HPDE6-E6E7 (cell line): ENCODE data around the gene PCGF3.
"Not testable (repeated sequence)": the region's sequence is repeated elsewhere in the genome, so short reads cannot be mapped to it uniquely, and the experiment has no call there.

Experiments used
- DNase-seq: peaks from one replicate; pipeline ENCODE4 v3.0.0; 2011; ENCODE audit warnings: missing footprints; ENCODE audit errors: extremely low spot score

PCGF3 gene

GRCh38 chr4:762211-763190 lies 56.9 kb downstream of the PCGF3 start:
- no peak for DNase-seq

GRCh38 chr4:763191-763810 lies 57.7 kb downstream of the PCGF3 start:
- DNase-seq, result no peak

DNA sequence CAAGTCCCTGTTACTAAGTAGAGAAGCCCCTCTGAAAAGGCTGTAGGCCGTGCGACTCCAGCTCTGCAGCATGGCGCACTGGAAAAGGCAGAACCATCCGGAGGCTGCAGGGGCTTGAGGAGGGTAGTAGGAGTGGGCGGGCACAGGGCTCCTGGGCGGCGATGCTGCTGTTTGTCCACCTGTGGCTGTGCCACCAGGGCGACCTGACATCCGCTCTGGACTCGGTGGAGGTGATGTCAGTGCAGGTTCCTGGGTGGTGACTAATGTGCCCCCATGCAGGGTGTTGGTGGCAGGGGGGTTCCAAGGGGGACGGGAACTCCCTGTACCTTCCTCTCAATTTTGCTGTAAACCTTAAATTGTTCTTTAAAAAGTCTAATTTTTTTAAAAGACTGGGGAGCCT lies 58.3 kb downstream of the PCGF3 start:
- DNase-seq, result no peak

GRCh38 chr4:764405-765169 lies 59.0 kb downstream of the PCGF3 start:
- DNase-seq, result no peak

DNA sequence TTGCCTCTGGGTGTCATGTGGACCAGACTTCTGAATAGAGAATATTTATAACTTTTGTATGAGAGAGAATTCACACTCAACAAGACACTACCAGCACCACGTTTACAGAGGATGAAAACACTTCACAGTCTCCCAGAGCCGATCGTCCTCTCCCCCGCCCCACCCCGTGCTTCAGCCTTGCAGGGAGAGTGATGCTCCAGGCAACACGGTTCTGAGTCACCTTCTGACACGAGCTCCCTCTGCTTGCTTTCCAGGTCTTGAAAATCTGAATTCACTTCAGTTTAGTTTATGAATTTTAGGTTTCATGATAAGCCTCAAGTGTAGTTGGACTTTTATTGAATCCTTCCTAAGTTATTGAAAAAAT lies 60.5 kb downstream of the PCGF3 start:
- DNase-seq, result peak; percentile 89

DNA sequence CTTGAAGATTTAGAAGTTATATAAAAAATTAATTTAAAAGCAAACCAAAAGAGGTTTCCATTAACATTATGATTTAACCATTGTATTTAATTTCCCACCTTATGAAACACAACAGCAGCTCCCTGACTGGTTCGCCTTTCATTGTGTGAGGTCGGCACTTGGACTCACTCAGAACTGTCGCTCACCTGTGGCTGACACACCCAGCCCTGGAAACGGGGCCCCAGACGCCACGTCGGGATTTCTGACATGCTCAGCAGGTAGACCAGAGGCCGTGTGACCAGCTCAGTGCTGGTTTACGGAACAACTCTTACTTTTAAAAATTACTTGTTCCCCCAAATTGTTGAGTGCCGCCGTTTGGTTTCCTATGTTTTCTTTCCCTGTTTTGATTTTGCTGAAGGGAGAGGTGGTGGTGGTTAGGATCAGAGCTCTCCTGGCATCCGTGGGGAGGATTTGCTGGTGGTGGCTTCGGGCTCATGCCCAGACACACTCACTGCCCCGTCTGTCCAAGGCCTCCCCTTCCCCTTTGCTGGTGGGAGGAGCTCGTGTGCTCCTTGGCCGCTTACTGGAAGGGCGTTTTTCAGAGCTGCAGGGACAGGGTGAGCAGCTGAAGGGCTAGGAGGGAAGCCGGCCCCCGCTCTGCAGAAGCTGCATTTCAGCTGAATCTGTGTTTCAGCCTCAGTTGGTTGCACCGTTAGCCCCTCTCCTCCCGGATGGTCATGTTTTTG lies 61.1 kb downstream of the PCGF3 start:
- DNase-seq, result no peak

DNA sequence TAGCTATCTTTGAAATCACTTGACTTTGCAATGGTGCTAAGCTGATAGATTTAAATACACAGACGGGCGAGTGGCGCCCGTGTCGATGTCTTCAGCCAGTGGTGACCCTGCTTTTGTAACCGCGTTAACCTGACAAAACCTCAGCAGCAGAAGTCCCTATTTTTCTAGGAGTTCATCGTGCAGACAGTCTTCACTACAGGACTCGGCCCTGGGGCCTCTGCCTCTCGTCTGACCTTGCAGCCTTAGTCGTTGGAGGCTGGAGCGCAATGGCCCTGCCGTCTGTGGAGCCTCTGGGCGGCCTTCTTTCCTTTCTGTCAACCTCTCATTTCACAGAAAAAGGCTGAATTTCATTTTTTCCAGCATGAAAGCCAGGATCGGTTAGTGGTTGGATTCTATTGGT lies 62.4 kb downstream of the PCGF3 start:
- DNase-seq, result no peak

GRCh38 chr4:768995-769394 lies 63.4 kb downstream of the PCGF3 start:
- DNase-seq, result no peak

DNA sequence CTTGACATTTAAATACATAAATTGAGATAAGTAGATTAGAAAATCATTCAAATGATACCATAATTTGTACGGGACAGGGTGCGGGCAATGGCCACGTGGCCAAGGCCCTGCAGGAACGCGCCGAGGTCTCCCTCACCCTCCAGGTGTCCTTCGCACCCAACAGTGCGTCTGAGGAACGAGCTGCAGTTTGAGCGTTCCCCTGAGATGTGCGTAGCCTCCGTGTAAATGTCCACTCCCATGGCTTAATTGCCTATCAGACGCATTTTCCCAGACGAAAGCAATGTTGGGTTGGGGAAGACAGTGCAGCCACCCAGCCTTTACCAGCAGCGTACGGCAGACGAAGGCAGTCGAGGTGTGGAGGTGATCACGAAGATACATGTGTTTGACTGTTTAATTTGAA lies 63.9 kb downstream of the PCGF3 start:
- no peak for DNase-seq

DNA sequence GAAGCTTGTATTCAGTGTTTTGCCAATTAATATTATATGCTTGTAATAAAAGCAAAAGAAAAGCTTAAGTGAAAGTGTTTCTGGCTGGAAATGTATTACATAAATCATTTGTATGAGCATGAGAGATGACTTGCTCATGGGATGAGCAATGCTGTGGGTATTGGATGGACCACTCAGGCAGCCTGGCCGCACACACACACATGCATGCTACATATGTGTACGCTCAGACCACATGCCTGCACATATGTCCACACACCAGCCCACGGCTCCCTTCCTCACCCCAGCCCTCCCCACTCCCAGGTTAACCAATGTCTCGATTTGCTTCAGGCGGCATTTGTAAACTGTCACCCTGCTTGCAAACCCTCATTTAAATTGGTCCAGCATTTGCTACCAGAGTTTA lies 64.4 kb downstream of the PCGF3 start:
- no peak for DNase-seq

DNA sequence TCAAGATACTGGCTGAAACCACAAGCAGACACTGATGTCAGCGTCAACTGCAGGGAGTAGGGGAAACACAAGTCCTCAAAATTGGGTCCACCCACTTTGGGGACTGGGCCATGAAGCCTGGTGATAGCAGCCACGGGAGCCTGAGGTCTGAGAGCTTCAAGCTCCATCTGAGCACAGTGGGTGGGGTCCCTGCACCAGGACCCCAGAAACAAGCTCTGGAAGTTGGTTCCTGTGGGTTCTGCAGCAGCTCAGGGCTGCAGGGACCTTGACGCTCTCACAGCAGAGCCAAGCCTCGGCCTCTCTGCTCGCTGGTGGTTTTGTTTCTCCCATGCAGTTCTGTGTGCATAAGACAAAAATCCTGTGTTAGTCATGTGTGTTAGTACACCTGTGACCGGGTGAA lies 65.8 kb downstream of the PCGF3 start:
- DNase-seq, result no peak

- DNase-seq, result no peak
Observed at GRCh38 chr4:772118-772517, 66.5 kb downstream of the PCGF3 start.

DNA sequence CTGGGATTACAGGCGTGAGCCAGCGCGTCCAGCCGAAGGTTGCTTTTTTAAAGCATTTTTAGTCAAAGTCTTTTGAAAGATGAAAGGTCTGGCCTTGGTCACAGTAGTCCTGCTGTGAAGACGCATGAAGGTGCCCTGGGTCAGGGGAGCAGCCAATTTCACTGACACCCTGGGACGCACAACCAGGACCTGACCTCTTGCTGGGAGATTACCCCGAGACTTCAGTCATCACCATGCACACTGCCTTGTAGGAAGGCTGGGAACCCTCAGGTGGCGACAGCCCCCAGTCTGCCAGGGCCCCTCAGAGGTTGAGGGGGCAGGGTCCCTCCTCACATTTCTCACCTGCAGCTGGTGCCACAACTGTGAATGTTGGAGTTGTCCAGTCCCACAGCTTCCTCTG lies 67.1 kb downstream of the PCGF3 start:
- DNase-seq, result no peak

- no peak for DNase-seq
Observed at GRCh38 chr4:773214-773613, 67.6 kb downstream of the PCGF3 start.

DNA sequence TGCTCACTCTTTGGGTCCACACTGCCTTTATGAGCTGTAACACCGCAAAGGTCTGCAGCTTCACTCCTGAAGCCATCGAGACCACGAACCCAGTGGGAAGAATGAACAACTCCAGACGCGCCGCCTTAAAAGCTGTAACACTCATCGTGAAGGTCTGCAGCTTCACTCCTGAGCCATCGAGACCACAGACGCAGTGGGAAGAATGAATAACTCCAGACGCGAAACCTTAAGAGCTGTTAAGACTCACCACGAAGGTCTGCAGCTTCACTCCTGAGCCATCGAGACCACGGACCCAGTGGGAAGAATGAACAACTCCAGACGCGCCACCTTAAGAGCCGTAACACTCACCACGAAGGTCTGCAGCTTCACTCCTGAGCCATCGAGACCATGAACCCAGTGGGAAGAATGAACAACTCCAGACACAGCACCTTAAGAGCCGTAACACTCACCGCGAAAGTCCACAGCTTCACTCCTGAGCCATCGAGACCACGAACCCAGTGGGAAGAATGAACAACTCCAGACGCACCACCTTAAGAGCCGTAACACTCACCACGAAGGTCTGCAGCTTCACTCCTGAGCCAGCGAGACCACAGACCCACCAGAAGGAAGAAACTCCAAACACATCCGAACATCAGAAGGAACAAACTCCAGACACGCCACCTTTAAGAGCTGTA lies 68.9 kb downstream of the PCGF3 start:
- not testable (repeated sequence) for DNase-seq

DNA sequence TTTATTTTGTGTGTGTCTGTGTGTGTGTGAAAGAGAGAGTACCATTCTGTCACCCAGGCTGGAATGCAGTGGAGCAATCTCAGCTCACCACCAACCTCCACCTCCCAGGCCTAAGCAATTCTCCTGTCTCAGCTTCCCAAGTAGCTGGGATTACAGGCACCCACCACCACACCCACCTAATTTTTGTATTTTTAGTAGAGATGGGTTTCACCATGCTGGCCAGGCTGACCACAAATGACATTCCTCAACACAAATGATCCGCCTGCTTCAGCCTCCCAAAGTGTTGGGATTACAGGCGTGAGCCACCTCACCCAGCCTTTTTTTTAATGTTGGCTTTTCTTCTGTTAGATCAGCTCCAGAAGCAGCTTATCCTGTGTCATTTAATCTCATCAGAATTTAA lies 69.9 kb downstream of the PCGF3 start:
- DNase-seq, result not testable (repeated sequence)

- DNase-seq, result no peak
Observed at GRCh38 chr4:776743-777441, 71.3 kb downstream of the PCGF3 start.

DNA sequence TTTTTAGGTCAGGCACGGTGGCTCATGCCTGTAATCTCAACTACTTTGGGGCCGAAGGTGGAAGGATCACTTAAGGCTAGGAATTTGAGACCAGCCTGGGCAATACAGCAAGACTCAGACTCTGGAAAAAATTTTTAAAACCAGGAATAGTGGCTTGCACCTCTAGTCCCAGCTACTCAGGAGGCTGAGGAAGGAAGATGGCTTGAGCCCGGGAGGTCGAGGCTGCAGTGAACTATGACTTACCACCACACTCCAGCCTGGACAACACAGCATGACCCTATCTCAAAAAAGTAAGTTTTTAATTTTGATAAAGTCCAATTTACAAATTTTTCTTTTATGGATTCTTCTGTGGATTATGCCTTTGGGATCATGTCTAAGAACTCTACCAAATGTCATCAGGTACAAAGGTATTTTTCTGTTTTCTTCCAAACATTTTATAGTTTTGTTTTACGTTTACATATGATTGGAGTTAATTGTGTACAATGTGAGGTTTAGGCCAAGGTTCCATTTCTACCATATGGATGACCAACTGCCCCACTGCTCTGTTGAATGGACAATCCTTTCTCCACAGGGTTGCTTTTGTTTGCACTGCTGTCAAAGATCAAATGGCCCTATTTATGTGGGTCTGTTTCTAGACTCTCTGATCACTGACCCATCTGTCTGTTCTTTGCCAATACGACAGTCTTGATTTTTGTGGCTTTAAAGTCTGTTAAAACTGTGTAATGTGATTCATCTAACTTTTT lies 72.1 kb downstream of the PCGF3 start:
- no peak for DNase-seq

DNA sequence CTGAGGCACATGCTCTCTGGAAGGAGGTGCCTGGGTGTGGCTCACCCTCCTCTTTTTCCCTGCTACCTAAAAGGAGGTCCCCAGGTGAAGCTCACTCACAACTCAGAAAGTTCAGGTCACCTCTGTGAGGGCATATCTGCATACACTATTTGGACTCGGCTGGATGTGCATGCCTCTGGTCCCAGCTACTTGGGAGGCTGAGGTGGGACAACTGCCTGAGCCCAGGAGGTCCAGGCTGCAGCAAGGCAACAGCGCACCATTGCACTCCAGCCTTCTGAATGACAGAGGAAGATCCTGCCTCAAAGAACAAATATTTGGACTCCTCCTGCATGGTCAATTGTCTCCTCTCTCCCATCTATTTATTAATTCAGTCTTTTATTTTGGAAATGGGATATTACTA lies 73.9 kb downstream of the PCGF3 start:
- DNase-seq, result no peak

DNA sequence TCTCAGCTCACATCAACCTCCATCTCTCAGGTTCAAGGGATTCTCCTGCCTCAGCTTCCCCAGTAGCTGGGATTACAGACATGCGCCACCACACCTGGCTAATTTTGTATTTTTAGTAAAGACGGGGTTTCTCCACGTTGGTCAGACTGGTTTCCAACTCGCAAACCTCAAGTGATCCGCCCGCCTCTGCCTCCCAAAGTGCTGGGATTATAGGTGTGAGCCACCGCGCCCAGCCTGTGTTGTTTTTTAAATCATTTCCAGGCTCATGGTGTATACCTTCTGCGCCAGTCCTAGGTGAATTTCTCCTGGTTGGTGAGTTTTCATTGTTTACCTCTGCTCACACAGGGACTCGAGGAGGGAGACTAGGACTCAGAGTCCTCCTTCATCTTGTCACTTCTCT lies 74.6 kb downstream of the PCGF3 start:
- DNase-seq, result not testable (repeated sequence)
